CD4-positive, alpha-beta T cell (primary cell): Measurements from ENCODE around the gene MED12L. TPM values are rescaled to one million over a fixed set of nuclear protein-coding genes. Genes with fewer than 3 reads are reported as not detected.

Source experiments
- ATAC-seq: fragments of 200-7000 bp; cut with Tn5 transposase; one replicate; pipeline ENCODE4 v1.10.0; 2022; ENCODE audit warnings: mild to moderate bottlenecking; ENCODE audit not compliant: poor library complexity
- CTCF ChIA-PET: fragments of 350-600 bp; sonication (Branson Sonifier 250); formaldehyde crosslinking; loops from one replicate; lab custom pipeline; 2021; ENCODE audit warnings: antibody characterized with exemption, inconsistent platforms; lab: Charles Lee
- POLR2A ChIA-PET: fragments of 350-600 bp; sonication (Branson Sonifier 250); formaldehyde crosslinking; loops from one replicate; lab custom pipeline; 2021; ENCODE audit warnings: antibody characterized with exemption, inconsistent platforms; lab: Charles Lee
- DNase-seq, 14 experiments: peaks; one replicate each; pipeline ENCODE4 v3.0.0-alpha.2; 2013 to 2020; ENCODE audit warnings: mixed read lengths in 2 of 14
- H3K27ac ChIP-seq, 2 donors: one replicate each; pipeline versions ENCODE4 v1.5.1 to v1.7.0; 2013; ENCODE audit warnings: low read length in 2 of 2, low read depth in 1 of 2, mild to moderate bottlenecking in 1 of 2
- H3K27me3 ChIP-seq, 2 experiments: 1 replicate in 1 of 2; 2 replicates in 1 of 2; pipeline versions ENCODE4 v1.6.1 to v1.7.0; 2013; ENCODE audit warnings: low read length in 2 of 2, control low read depth in 1 of 2, mild to moderate bottlenecking in 1 of 2, moderate library complexity in 1 of 2; ENCODE audit not compliant: insufficient read depth in 2 of 2, control insufficient read depth in 1 of 2
- H3K36me3 ChIP-seq: one replicate; pipeline ENCODE4 v1.6.1; 2013; ENCODE audit warnings: low read length, control low read depth; ENCODE audit not compliant: insufficient read depth
- H3K4me1 ChIP-seq: one replicate; pipeline ENCODE4 v1.6.1; 2013; ENCODE audit warnings: low read length, control low read depth; ENCODE audit not compliant: insufficient read depth
- H3K4me3 ChIP-seq: one replicate; pipeline ENCODE4 v1.5.1; 2013; ENCODE audit warnings: mild to moderate bottlenecking, low read length, moderate library complexity
- H3K9me3 ChIP-seq, 2 experiments: 1 replicate in 1 of 2; 2 replicates in 1 of 2; pipeline versions ENCODE4 v1.6.1 to v1.7.0; 2013; ENCODE audit warnings: low read length in 2 of 2, mild to moderate bottlenecking in 2 of 2, control low read depth in 1 of 2, moderate library complexity in 1 of 2; ENCODE audit not compliant: control insufficient read depth in 1 of 2, insufficient read depth in 1 of 2
- H3K27ac Mint-ChIP-seq: one replicate; pipeline ENCODE4 v1.8.0; 2020; ENCODE audit warnings: mixed read lengths
- H3K27me3 Mint-ChIP-seq: one replicate; pipeline ENCODE4 v1.8.0; 2021; ENCODE audit warnings: mixed read lengths
- H3K36me3 Mint-ChIP-seq: one replicate; pipeline ENCODE4 v1.8.0; 2021; ENCODE audit warnings: low read depth, mixed read lengths
- H3K4me1 Mint-ChIP-seq: one replicate; pipeline ENCODE4 v1.8.0; 2021; ENCODE audit warnings: low read depth, mixed read lengths
- H3K4me3 Mint-ChIP-seq: one replicate; pipeline ENCODE4 v1.8.0; 2020; ENCODE audit warnings: mild to moderate bottlenecking, mixed read lengths
- H3K9me3 Mint-ChIP-seq: one replicate; pipeline ENCODE4 v1.8.0; 2020; ENCODE audit warnings: mixed read lengths
- CTCF ChIP-seq: fragments of 200-600 bp; IDR thresholded peaks from one replicate; pipeline ENCODE4 v1.8.0; 2022; ENCODE audit warnings: antibody characterized with exemption, mild to moderate bottlenecking
- intact Hi-C, 2 experiments: fragments of 100-400 bp; cut with DNase I in 1 of 2; cut with micrococcal nuclease in 1 of 2; formaldehyde crosslinking; loops; one replicate each; pipeline versions ENCODE4 v1.15.1 to v1.9.0; 2023 to 2025; cut with DNase I, micrococcal nuclease
- total RNA-seq, 174 experiments: library from RNA in 2 of 174; stranded (reverse) in 2 of 174; gene quantifications; one replicate each; pipeline ENCODE4 v1.2.3 and lab custom pipeline; 2021 to 2026

The MED12L gene
- total RNA-seq, 2 experiments from 2014 or later, result 0.39 to 0.49 TPM

DNA sequence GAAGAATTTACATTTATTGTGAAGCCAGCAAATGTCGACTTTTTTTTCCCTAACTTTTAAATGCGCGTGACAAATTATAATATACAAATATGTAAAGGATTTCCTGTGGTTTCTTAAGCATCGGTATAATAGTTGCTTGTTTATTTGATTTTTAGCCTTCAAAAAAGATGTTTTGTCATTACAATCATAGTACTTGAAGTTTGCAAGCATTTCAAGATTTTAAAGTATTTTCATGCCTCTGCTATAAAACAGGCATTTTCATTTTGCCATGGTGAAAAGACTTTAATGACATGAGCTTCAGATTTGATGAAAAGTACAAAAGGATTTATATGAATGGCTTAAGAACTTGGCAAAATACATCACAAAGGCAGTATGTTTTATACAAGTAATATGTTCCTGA, 308.5 kb downstream of the MED12L start:
- ATAC-seq (no peak), DNase-seq (no peak)
- H3K36me3 Mint-ChIP-seq, result no peaks in the 10 kb centered on the region
- Histone ChIP-seq H3K9me3 (no peaks in the 10 kb centered on the region), H3K4me1 (no peaks in the 10 kb centered on the region), H3K4me3 (no peak overlapping the region), H3K27ac (no peak overlapping the region), H3K36me3 (no peaks in the 10 kb centered on the region), H3K27me3 (no peaks in the 10 kb centered on the region)
- H3K27me3 Mint-ChIP-seq, result peaks cover 10% of the 10 kb centered on the region
- ChIA-PET POLR2A (no interaction called here), CTCF (no interaction called here)
- intact Hi-C loops, result no loop called here
- TF ChIP-seq CTCF, result no peak
- H3K9me3 Mint-ChIP-seq, result no peaks in the 10 kb centered on the region
- H3K4me3 Mint-ChIP-seq, result no peak overlapping the region
- H3K4me1 Mint-ChIP-seq, result no peaks in the 10 kb centered on the region
- H3K27ac Mint-ChIP-seq, result no peak overlapping the region

DNA sequence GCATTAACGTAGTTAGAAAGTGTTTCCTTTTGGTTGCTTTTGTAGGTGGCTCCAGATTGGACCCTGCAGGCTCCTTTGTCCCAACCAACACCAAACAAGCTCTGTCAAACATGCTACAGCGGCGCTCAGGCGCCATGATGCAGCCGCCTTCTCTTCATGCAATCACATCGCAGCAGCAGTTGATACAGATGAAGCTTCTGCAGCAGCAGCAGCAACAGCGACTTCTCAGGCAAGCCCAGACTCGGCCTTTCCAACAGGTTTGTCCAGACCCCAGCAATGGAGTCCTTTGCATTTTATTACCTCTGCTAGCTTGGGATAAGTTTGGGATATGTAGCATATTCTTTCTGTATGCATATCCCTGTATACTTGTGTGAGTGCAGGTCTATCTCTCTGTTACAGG, 309.1 kb downstream of the MED12L start:
- no peaks in the 10 kb centered on the region for H3K9me3 Mint-ChIP-seq
- H3K4me3 ChIP-seq, result no peak overlapping the region
- ChIA-PET POLR2A (no interaction called here), CTCF (no interaction called here)
- DNase-seq, result no peak
- H3K27me3 Mint-ChIP-seq, result peaks cover 10% of the 10 kb centered on the region
- H3K36me3 ChIP-seq, result no peaks in the 10 kb centered on the region
- H3K9me3 ChIP-seq, result no peaks in the 10 kb centered on the region
- H3K27me3 ChIP-seq, result no peaks in the 10 kb centered on the region
- no peak overlapping the region for H3K27ac Mint-ChIP-seq
- ATAC-seq, result no peak
- intact Hi-C loops, result no loop called here
- no peaks in the 10 kb centered on the region for H3K4me1 Mint-ChIP-seq
- H3K36me3 Mint-ChIP-seq, result no peaks in the 10 kb centered on the region
- no peaks in the 10 kb centered on the region for H3K4me1 ChIP-seq
- H3K4me3 Mint-ChIP-seq, result no peak overlapping the region
- no peak overlapping the region for H3K27ac ChIP-seq
- no peak for TF ChIP-seq CTCF

GRCh38 chr3:151395806-151396205, 310.3 kb downstream of the MED12L start:
- DNase-seq (peak in 2 of 14 experiments; percentile 37 to 57), ATAC-seq (no peak)
- CTCF ChIA-PET, result no interaction called here
- POLR2A ChIA-PET, result no interaction called here
- H3K27me3 Mint-ChIP-seq, result peaks cover 10% of the 10 kb centered on the region
- Histone ChIP-seq H3K9me3 (no peaks in the 10 kb centered on the region), H3K36me3 (no peaks in the 10 kb centered on the region), H3K4me1 (no peaks in the 10 kb centered on the region), H3K27ac (no peak overlapping the region), H3K4me3 (no peak overlapping the region), H3K27me3 (no peaks in the 10 kb centered on the region)
- H3K4me1 Mint-ChIP-seq, result no peaks in the 10 kb centered on the region
- no peak overlapping the region for H3K27ac Mint-ChIP-seq
- H3K9me3 Mint-ChIP-seq, result no peaks in the 10 kb centered on the region
- no peaks in the 10 kb centered on the region for H3K36me3 Mint-ChIP-seq
- H3K4me3 Mint-ChIP-seq, result no peak overlapping the region
- intact Hi-C loops, result no loop called here
- TF ChIP-seq CTCF, result no peak
